GM19467 (cell line): ENCODE results near the gene AZGP1.
"Not testable (repeated sequence)": the region's sequence is repeated elsewhere in the genome, so short reads cannot be mapped to it uniquely, and the experiment has no call there.

ENCODE experiments used
- ATAC-seq: cut with Tn5 transposase; IDR thresholded peaks from one replicate; pipeline ENCODE4 v1.9.1; 2021; ENCODE audit warnings: mild to moderate bottlenecking, moderate library complexity; ENCODE audit not compliant: unreplicated experiment

Gene AZGP1

GRCh38 chr7:99997545-99998137 is 21.8 kb upstream of the AZGP1 start:
- ATAC-seq = no peak

DNA sequence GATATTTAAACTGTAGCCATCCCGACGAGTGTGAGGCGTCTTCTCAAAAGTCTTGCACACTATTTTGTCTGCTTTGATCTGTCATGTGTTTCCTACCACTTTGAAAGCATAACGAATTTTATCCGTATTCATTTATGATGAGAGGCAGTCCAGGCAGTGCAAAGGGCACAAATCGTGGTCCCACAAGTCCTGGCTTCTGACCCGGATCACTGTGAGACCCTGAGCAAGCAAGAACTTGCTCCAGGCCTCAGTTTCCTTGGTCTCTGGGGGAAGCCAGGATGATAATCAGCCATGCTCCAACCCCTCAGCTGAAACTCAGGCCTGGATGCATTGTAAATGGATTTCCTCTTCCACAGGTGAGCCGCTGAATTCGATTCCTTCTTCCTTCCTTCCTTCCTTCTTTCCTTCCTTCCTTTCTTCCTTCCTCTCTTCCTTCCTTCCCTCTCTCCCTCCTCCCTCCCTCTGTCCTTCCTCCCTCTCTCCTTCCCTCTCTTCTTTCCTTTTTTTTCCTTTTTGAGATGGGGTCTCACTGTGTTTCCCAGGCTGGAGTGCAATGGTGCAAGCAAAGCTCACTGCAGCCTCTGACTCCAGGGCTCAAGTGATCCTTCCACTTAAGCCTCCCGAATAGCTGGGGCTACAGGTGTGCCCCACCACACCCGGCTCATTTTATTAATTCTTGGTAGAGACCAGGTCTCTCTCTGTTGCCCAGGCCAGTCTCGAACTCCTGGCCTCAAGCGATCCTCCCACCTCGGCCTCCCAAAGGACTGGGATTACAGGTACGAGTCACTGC is 21.1 kb upstream of the AZGP1 start:
- ATAC-seq = no peak

- no peak for ATAC-seq
These were observed 19.0 kb upstream of the AZGP1 start for GRCh38 chr7:99994819-99995218.

- ATAC-seq = no peak
These were observed 16.7 kb upstream of the AZGP1 start for GRCh38 chr7:99992330-99993038.

DNA sequence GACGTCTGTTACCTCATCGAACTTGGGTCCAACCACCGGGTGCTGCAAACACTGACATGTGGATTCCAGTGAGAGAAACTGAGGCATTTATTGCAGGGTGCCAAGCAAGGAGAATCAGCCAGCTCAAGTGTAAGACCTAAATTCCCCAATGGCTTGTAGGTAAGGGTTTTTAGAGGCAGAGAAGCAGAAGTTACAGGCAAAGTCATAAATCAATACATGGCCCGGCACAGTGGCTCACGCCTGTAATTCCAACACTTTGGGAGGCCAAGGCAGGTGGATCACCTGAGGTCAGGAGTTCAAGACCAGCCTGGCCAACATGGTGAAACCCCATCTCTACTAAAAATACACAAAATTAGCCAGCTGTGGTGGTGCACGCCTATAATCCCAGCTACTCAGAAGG is 15.7 kb upstream of the AZGP1 start:
- ATAC-seq = not testable (repeated sequence)

GRCh38 chr7:99990460-99990852 is 14.6 kb upstream of the AZGP1 start:
- no peak for ATAC-seq

DNA sequence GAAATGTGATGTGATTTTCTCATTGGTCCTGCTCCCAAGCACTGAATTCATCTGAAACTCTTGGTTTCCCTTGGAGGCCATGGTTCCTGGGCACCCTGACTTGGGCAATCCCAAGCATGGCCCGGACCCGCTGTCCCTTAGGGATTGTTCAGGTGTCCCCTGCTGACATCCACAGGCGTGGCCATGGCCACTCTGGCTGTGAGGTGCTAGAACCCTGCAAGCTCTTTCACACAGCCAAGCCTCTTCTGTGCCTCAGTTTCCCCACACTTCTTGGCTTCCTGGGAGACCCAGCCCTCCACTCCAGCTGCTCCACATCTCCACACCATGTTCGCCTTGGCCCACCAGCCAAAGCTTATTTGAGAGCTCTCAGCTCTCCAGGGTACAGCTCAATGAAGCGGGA is 12.0 kb upstream of the AZGP1 start:
- ATAC-seq = no peak

DNA sequence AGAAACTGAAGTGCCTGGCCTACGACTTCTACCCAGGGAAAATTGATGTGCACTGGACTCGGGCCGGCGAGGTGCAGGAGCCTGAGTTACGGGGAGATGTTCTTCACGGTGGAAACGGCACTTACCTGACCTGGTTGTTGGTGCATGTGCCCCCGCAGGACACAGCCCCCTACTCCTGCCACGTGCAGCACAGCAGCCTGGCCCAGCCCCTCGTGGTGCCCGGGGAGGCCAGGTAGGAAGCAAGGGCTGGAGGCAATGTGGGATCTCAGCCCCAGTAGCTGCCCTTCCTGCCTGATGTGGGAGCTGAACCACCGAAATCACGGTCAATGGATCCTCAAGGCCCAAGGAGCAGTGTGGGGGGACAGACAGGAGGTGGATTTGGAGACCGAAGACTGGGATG is 11.5 kb upstream of the AZGP1 start:
- ATAC-seq = not testable (repeated sequence)

- ATAC-seq = no peak
These were observed 8.8 kb upstream of the AZGP1 start for GRCh38 chr7:99984593-99984992.

DNA sequence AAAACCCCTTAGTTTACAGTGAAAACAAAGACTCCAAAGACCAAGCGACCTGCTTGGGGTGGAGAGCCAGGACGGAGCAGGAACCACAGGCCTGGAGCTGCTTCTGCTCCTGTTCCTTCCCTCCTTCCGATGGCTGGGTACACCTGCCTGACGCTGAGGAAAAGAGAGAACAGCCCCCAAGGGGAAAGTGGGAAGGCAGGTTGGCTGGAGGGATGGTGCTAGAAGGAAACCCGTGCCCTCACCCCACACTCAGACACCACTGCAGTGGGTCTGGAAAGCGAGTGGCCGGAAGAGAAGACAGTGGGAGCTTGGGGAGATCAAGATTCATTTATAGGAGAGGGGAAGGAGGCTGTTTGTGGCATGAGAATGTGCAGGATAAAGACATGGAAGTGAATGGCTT is 5.2 kb upstream of the AZGP1 start:
- ATAC-seq = not testable (repeated sequence)

DNA sequence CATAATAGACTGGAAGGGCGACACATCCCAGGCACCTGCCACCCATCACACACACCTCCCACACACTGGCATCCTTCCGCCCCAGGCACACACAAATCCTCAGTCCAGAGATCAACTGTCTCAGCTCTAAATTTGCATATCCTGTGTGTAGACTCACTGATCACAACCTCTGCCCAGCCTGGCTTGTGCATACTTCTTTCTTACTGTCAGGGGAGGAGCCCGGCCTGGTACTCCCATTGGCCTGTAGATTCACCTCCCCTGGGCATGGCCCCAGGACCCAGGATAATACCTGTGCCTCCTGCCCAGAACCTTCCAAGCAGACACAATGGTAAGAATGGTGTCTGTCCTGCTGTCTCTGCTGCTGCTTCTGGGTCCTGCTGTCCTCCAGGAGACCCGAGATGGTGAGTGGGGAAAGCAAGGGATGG is 4.6 kb upstream of the AZGP1 start:
- ATAC-seq = not testable (repeated sequence)

DNA sequence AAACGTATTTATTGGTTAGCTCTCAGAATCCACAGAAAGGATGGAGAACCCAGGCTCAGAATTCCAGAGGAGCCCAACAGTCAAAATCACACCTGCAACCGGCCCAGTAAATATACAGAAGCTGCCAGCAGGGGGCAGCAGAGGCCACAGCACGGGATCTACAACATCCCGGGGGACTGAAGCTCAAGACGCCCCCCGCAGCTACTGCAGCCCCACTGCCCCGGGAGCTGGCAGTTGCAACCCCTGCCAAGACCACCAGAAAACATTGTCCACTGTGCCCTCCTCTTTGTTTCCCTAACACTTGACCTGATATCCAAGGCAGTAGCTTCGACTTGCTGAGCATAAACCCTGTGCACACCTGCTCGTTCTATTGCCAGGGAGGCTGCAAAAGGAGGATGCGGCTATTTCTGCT is 4.0 kb upstream of the AZGP1 start:
- ATAC-seq = not testable (repeated sequence)

GRCh38 chr7:99976626-99977025 is 795 bp upstream of the AZGP1 start:
- ATAC-seq = no peak

- no peak for ATAC-seq
These were observed 1.1 kb downstream of the AZGP1 start for GRCh38 chr7:99974681-99975080.

DNA sequence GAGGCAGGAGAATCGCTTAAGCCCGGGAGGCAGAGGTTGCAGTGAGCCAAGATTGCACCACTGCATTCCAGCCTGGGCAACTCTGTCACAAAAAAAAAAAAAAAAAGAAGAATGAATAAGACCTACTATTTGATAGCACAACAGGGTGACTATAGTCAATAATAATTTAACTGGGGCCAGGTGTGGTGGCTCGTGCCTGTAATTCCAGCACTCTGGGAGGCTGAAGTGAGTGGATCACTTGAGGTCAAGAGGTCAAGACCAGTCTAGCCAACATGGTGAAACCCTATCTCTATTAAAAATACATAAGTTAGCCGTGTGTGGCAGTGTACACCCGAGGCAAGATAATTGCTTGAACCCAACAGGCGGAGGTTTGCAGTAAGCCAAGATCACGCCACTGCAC is 2.0 kb downstream of the AZGP1 start:
- ATAC-seq = not testable (repeated sequence)

DNA sequence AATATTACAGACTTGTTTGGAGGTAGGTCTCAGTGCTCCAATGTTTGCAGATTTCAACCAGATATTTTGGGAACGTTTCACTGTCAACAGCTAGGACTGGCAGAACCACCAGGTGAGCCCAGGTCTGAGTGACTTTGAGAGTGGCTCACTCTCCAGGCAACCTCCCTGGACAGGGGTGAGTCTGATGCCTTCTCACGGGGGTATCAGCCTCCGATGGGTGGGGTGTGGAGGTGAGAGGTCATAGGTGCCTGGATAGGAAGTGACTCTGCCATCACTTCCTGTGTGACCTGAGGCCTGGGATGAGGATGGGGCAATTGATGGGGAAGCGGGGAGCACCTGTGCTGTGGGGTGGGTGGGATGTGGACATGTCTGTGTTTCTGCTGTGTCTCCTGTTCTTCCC is 4.6 kb downstream of the AZGP1 start:
- no peak for ATAC-seq

GRCh38 chr7:99969813-99970212 is 6.0 kb downstream of the AZGP1 start:
- not testable (repeated sequence) for ATAC-seq

DNA sequence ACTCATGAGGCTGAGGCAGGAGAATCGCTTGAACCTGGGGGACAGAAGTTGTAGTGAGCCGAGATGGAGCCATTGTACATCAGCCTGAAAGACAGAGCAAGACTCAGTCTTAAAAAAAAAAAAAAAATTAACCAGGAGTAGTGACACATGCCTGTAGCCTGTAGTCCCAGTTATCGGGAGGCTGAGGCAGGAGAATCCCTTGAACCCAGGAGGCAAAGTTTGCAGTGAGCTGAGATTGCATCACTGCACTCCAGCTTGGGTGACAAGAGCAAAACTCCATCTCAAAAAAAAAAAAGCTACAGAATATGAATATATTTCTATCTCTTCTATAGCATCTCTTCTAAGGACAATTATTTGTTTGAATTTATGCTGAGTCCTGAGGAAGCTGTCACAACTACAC is 6.5 kb downstream of the AZGP1 start:
- no peak for ATAC-seq

- ATAC-seq = no peak
These were observed 17.1 kb downstream of the AZGP1 start for GRCh38 chr7:99958564-99959227.

DNA sequence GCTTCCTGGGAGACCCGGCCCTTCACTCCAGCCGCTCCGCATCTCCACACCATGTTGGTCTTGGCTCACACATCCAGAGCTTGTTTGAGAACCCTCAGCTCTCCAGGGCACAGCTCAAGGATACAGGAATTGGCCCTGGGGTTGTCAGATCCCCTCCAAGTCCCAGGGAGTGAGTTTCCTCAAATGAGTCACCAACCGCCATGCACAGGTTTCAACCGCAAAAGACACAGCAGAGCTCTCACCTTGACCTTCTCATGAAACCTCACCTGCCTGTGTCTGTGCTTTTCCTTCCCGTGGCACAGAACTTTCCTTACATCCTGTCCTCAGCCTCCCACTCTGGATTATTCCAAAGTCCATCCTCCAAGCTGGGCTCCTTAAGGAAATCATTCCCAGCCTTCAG is 20.6 kb downstream of the AZGP1 start:
- no peak for ATAC-seq

DNA sequence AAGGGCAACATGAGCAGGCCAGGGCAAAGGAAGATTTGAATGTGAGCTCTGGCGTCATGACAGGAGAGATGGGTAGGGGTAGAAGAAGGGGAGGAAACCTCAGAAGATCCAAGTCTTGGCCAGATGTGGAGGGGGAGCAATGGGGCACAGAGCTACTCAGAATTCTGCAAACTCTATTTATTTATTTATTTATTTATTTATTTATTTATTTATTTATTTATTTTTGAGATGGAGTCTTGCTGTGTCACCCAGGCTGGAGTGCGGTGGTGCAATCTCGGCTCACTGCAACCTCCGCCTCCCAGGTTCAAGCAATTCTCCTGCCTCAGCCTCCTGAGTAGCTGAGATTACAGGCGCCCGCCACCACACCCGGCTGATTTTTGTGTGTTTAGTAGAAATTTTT is 21.2 kb downstream of the AZGP1 start:
- ATAC-seq = not testable (repeated sequence)
